ENCODE measurements around the gene CAMTA1. TPM values are rescaled to one million over a fixed set of nuclear protein-coding genes. Genes with fewer than 3 reads are reported as not detected.

CAMTA1 gene
- polyA plus RNA-seq, 1 experiment: 64.9 TPM

DNA sequence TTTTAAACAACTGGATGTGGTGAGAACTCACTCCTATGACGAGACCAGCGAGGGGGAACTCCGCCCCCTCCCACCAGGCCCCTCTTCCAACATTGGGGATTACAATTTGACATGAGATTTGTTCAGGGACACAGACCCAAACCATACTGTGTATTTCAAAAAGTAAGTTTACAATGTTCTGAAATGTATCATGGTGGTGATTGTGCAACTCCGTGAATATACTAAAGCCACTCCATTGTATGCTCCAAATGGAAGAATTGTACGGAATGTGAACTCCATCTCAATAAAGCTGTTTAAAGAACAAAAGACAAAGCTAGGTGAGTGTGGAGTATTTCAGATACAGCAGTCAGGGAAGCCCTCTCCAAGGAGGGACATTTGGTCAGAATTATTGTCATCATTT is 553.8 kb downstream of the CAMTA1 start:
- Histone ChIP-seq H3K9me3 (ENCODE audit: control insufficient read depth, insufficient read depth, low read length) (peaks cover 4% of the 10 kb centered on the region; the same call in 1 of the 2 replicates), H3K27me3 (ENCODE audit: control insufficient read depth, insufficient read depth, low read length) (peaks cover 3% of the 10 kb centered on the region), H3K4me3 (ENCODE audit: low read depth, low read length) (no peak overlapping the region), H3K27ac (ENCODE audit: low read depth, low read length) (no peak overlapping the region)
- no peak for DNase-seq (ENCODE audit: low read depth, low spot score)
- TF ChIP-seq, protein P1, sequence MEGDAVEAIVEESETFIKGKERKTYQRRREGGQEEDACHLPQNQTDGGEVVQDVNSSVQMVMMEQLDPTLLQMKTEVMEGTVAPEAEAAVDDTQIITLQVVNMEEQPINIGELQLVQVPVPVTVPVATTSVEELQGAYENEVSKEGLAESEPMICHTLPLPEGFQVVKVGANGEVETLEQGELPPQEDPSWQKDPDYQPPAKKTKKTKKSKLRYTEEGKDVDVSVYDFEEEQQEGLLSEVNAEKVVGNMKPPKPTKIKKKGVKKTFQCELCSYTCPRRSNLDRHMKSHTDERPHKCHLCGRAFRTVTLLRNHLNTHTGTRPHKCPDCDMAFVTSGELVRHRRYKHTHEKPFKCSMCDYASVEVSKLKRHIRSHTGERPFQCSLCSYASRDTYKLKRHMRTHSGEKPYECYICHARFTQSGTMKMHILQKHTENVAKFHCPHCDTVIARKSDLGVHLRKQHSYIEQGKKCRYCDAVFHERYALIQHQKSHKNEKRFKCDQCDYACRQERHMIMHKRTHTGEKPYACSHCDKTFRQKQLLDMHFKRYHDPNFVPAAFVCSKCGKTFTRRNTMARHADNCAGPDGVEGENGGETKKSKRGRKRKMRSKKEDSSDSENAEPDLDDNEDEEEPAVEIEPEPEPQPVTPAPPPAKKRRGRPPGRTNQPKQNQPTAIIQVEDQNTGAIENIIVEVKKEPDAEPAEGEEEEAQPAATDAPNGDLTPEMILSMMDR (IDR thresholded peaks at IDR 0.05; ENCODE audit: low read depth, low read length): no peak
- CTCF ChIA-PET: no interaction called here
- POLR2A ChIA-PET: no interaction called here

DNA sequence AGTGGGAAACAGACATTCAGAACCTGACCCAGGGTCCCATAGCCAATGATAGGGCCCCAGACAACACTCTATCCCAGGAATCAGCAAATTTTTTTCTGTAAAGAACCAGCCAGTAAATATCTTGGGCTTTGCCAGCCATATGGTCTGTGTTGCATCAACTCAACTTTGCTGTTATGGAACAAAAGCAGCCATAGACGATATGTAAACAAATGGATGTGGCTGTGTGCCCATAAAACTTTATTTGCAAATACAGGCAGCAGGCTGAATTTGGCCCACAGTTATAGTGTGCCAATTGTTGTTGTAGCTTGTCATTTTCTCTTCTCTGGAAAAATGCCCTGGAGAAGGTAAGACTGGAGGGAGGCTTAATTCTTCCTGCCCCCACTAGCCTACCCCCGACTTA is 554.7 kb downstream of the CAMTA1 start:
- Histone ChIP-seq H3K9me3 (ENCODE audit: control insufficient read depth, insufficient read depth, low read length) (peaks cover 4% of the 10 kb centered on the region; the same call in 1 of the 2 replicates), H3K27me3 (ENCODE audit: control insufficient read depth, insufficient read depth, low read length) (peaks cover 3% of the 10 kb centered on the region), H3K27ac (ENCODE audit: low read depth, low read length) (no peak overlapping the region), H3K4me3 (ENCODE audit: low read depth, low read length) (no peak overlapping the region)
- DNase-seq (ENCODE audit: low read depth, low spot score): no peak
- ChIA-PET POLR2A (no interaction called here), CTCF (no interaction called here)
- TF ChIP-seq, protein P1 (IDR thresholded peaks at IDR 0.05; ENCODE audit: low read depth, low read length): no peak

DNA sequence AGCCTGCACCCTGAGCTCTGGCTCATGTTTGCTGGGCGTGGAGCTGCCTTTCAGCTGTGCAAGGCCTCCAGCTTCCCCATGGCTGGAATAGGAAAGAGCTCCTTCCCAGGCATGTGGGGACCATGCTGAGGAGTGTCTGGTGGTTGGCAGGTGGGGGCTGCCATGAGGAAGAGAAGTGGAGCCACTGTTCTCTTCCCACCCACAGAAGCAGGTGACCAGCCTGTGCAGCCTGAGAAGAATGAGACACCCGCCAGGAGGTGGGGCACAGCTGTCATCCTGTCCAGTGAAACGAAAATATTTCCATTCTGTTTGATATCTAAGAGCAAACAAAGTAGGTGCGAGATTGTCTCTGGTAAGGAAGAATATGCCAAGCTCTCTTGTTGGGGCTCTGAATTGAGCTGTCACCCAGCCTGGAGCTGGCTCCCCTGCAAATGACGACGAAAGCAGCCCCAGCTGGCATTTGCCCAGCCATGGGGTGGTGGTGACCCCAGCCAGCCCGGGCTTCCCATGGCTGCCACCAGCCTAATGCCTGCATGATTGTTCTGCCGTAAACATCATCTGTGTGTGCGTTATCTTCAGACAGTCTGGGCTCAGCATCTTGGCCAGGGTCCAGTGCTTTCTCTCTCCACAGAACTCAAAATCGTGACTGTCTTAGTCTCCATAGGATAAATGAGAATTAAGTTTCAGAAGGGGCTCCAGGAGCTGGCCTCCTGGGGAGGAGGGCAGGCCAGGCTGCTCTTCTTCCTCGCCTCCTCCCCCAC is 556.1 kb downstream of the CAMTA1 start:
- DNase-seq (ENCODE audit: low read depth, low spot score): no peak

DNA sequence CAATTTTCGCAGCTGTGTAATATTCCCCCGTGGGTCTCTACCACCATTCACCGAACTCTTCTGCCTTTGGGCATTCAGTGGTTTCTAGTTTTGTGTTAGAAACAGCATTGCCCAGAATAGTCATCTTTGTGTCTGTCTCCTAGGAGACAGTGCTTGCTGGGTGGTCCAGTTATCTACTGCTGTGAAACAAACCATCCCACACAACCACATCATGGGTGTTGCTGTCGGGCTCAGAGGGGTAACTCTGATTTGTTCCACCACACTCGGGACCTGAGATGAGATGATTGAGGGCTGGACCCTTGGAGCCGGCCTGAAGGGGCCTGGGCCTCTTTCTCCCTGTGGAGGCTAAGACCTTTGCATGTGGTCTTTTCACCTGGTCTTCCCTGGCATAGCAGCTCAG is 558.6 kb downstream of the CAMTA1 start:
- Histone ChIP-seq H3K4me3 (ENCODE audit: low read depth, low read length) (no peak overlapping the region), H3K27ac (ENCODE audit: low read depth, low read length) (no peak overlapping the region), H3K27me3 (ENCODE audit: control insufficient read depth, insufficient read depth, low read length) (peaks cover 3% of the 10 kb centered on the region), H3K9me3 (ENCODE audit: control insufficient read depth, insufficient read depth, low read length) (no peaks in the 10 kb centered on the region; the same call in 1 of the 2 replicates)
- DNase-seq (ENCODE audit: low read depth, low spot score): no peak
- ChIA-PET POLR2A (no interaction called here), CTCF (no interaction called here)
- TF ChIP-seq, protein P1 (IDR thresholded peaks at IDR 0.05; ENCODE audit: low read depth, low read length): no peak

More for the DNA sequence above, 556.1 kb downstream of the CAMTA1 start:
- peaks cover 3% of the 10 kb centered on the region for H3K27me3 ChIP-seq (ENCODE audit: control insufficient read depth, insufficient read depth, low read length)
- H3K9me3 ChIP-seq (ENCODE audit: control insufficient read depth, insufficient read depth, low read length): peaks cover 4% of the 10 kb centered on the region; the same call in 1 of the 2 replicates
- POLR2A ChIA-PET: no interaction called here
- H3K27ac ChIP-seq (ENCODE audit: low read depth, low read length): peak overlapping the region; percentile 11
- TF ChIP-seq, protein P1 (IDR thresholded peaks at IDR 0.05; ENCODE audit: low read depth, low read length): no peak
- H3K4me3 ChIP-seq (ENCODE audit: low read depth, low read length): no peak overlapping the region
- CTCF ChIA-PET: no interaction called here

DNA sequence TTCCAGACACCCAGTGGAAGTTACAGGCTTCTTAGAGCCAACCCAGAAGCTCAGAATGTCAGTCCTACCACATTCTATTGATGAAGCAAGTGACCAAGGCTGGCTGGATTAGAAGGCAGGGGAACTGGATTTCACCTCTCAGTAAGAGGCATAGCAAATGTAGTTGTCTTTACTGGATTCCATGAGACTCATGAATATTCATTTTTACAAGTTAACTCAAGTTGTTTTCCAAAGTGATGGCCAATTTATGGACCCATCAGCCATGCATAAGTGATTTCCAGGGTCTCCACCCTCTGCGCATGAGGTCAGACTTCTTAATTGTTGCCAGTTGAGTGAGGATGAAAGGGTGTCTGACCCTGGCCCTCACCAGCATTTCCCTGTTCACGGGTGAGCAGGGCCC is 559.0 kb downstream of the CAMTA1 start:
- H3K4me3 ChIP-seq (ENCODE audit: low read depth, low read length): no peak overlapping the region
- CTCF ChIA-PET: no interaction called here
- POLR2A ChIA-PET: no interaction called here

More for the DNA sequence above, 559.0 kb downstream of the CAMTA1 start:
- no peak for DNase-seq (ENCODE audit: low read depth, low spot score)
- Histone ChIP-seq H3K27ac (ENCODE audit: low read depth, low read length) (no peak overlapping the region), H3K27me3 (ENCODE audit: control insufficient read depth, insufficient read depth, low read length) (peaks cover 3% of the 10 kb centered on the region), H3K9me3 (ENCODE audit: control insufficient read depth, insufficient read depth, low read length) (no peaks in the 10 kb centered on the region; the same call in 1 of the 2 replicates)
- TF ChIP-seq, protein P1 (IDR thresholded peaks at IDR 0.05; ENCODE audit: low read depth, low read length): no peak
